ENCODE results near the gene LRP4. TPM values are rescaled to one million over a fixed set of nuclear protein-coding genes. Genes with fewer than 3 reads are reported as not detected.
A peak's percentile ranks its signal among the peaks of the same experiment; 100 is the strongest.

LRP4 gene
- total and polyA plus RNA-seq, 2 of the 13 experiments (the other 11 are each of a cell fraction or from before 2014, with no cell fraction given) = 4.7 to 13.3 TPM

GRCh38 chr11:46845740-46846509 lies 72.4 kb downstream of the LRP4 start, which contains the start of gene CKAP5 (continued):
- TF ChIP-seq ZNF75D (CRISPR knock-in tag; IDR thresholded peaks at IDR 0.05; ENCODE audit: borderline replicate concordance) (no peak), RFX5 (IDR thresholded peaks at IDR 0.05; ENCODE audit: low read depth, low read length) (no peak), ISL2 (CRISPR knock-in tag; IDR thresholded peaks at IDR 0.05) (peak; percentile 25; the same call in 1 of the 2 replicates), KLF6 (CRISPR knock-in tag; IDR thresholded peaks at IDR 0.05) (0 out of 2 replicates have a peak, but pooled peaks have one; percentile 73), ATF6 (CRISPR knock-in tag; conservative IDR thresholded peaks at IDR 0.05) (no peak), ZNF367 (CRISPR knock-in tag; IDR thresholded peaks at IDR 0.05; ENCODE audit: borderline replicate concordance) (no peak), ZNF564 (CRISPR knock-in tag; IDR thresholded peaks at IDR 0.05) (peak; percentile 86; the same call in 1 of the 2 replicates), CAMTA2 (CRISPR knock-in tag; IDR thresholded peaks at IDR 0.05; ENCODE audit: borderline replicate concordance) (no peak; the same call in 1 of the 2 replicates), EHMT2 (IDR thresholded peaks at IDR 0.05; ENCODE audit: borderline replicate concordance, low read depth, low read length) (no peak), FOXA1 (IDR thresholded peaks at IDR 0.05) (no peak), FOXA1 (CRISPR knock-in tag; IDR thresholded peaks at IDR 0.05) (peak; percentile 35; the same call in 1 of the 2 replicates), ZNF652 (CRISPR knock-in tag; IDR thresholded peaks at IDR 0.05; ENCODE audit: borderline replicate concordance, low read depth) (no peak), MXD4 (CRISPR knock-in tag; IDR thresholded peaks at IDR 0.05) (peak; percentile 35; the same call in 1 of the 2 replicates), ZNF749 (CRISPR knock-in tag; IDR thresholded peaks at IDR 0.05; ENCODE audit: borderline replicate concordance) (peak; percentile 93)
- TF ChIP-seq, protein P1, sequence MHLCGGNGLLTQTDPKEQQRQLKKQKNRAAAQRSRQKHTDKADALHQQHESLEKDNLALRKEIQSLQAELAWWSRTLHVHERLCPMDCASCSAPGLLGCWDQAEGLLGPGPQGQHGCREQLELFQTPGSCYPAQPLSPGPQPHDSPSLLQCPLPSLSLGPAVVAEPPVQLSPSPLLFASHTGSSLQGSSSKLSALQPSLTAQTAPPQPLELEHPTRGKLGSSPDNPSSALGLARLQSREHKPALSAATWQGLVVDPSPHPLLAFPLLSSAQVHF (CRISPR knock-in tag; IDR thresholded peaks at IDR 0.05) = peak; percentile 85; the same call in 1 of the 2 replicates
- TF ChIP-seq, protein P2, sequence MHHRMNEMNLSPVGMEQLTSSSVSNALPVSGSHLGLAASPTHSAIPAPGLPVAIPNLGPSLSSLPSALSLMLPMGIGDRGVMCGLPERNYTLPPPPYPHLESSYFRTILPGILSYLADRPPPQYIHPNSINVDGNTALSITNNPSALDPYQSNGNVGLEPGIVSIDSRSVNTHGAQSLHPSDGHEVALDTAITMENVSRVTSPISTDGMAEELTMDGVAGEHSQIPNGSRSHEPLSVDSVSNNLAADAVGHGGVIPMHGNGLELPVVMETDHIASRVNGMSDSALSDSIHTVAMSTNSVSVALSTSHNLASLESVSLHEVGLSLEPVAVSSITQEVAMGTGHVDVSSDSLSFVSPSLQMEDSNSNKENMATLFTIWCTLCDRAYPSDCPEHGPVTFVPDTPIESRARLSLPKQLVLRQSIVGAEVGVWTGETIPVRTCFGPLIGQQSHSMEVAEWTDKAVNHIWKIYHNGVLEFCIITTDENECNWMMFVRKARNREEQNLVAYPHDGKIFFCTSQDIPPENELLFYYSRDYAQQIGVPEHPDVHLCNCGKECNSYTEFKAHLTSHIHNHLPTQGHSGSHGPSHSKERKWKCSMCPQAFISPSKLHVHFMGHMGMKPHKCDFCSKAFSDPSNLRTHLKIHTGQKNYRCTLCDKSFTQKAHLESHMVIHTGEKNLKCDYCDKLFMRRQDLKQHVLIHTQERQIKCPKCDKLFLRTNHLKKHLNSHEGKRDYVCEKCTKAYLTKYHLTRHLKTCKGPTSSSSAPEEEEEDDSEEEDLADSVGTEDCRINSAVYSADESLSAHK (CRISPR knock-in tag; IDR thresholded peaks at IDR 0.05; ENCODE audit: borderline replicate concordance) = no peak
- TF ChIP-seq, protein P3, sequence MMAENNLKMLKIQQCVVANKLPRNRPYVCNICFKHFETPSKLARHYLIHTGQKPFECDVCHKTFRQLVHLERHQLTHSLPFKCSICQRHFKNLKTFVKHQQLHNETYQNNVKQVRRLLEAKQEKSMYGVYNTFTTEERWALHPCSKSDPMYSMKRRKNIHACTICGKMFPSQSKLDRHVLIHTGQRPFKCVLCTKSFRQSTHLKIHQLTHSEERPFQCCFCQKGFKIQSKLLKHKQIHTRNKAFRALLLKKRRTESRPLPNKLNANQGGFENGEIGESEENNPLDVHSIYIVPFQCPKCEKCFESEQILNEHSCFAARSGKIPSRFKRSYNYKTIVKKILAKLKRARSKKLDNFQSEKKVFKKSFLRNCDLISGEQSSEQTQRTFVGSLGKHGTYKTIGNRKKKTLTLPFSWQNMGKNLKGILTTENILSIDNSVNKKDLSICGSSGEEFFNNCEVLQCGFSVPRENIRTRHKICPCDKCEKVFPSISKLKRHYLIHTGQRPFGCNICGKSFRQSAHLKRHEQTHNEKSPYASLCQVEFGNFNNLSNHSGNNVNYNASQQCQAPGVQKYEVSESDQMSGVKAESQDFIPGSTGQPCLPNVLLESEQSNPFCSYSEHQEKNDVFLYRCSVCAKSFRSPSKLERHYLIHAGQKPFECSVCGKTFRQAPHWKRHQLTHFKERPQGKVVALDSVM (CRISPR knock-in tag; IDR thresholded peaks at IDR 0.05) = 0 out of 2 replicates have a peak, but pooled peaks have one; percentile 18
- TF ChIP-seq, protein P4, sequence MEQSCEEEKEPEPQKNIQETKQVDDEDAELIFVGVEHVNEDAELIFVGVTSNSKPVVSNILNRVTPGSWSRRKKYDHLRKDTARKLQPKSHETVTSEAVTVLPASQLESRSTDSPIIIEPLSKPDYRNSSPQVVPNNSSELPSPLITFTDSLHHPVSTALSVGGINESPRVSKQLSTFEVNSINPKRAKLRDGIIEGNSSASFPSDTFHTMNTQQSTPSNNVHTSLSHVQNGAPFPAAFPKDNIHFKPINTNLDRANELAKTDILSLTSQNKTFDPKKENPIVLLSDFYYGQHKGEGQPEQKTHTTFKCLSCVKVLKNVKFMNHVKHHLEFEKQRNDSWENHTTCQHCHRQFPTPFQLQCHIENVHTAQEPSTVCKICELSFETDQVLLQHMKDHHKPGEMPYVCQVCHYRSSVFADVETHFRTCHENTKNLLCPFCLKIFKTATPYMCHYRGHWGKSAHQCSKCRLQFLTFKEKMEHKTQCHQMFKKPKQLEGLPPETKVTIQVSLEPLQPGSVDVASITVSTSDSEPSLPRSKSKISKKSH (CRISPR knock-in tag; IDR thresholded peaks at IDR 0.05; ENCODE audit: borderline replicate concordance) = no peak

All from HepG2 (cell line).